HepG2 (cell line): ENCODE measurements around the gene MYO5A. TPM values are rescaled to one million over a fixed set of nuclear protein-coding genes. Genes with fewer than 3 reads are reported as not detected.
A peak's percentile ranks its signal among the peaks of the same experiment; 100 is the strongest.

Experiments
- ARHGAP35 ChIP-seq: sonication (generic); formaldehyde crosslinking; IDR thresholded peaks from 2 replicates; pipeline ENCODE4 v1.9.0; 2022; ENCODE audit warnings: mild to moderate bottlenecking, inconsistent platforms, moderate library complexity, missing genetic modification reagents, borderline replicate concordance
- ASH2L ChIP-seq: fragments of 300-600, 200-600 bp; sonication (generic); IDR thresholded peaks from 2 replicates; pipeline ENCODE4 v1.7.0; 2017; ENCODE audit warnings: low read depth, mild to moderate bottlenecking, moderate library complexity, mixed read lengths, low read length; ENCODE audit not compliant: insufficient read length
- FLYWCH1 ChIP-seq: sonication (generic); formaldehyde crosslinking; IDR thresholded peaks from 2 replicates; pipeline ENCODE4 v1.8.1; 2023; ENCODE audit warnings: mild to moderate bottlenecking, missing genetic modification reagents
- HNRNPK ChIP-seq: fragments of 200-400 bp; formaldehyde crosslinking; IDR thresholded peaks from 2 replicates; pipeline ENCODE4 v1.6.1; 2018; ENCODE audit warnings: low read length, low read depth, moderate library complexity, mild to moderate bottlenecking; ENCODE audit not compliant: poor library complexity, severe bottlenecking
- ISL2 ChIP-seq: sonication (generic); formaldehyde crosslinking; IDR thresholded peaks from 2 replicates; pipeline ENCODE4 v1.5.0; 2020; ENCODE audit warnings: missing genetic modification reagents
- KAT7 ChIP-seq: IDR thresholded peaks from 2 replicates; pipeline ENCODE4 v1.6.1; 2018; ENCODE audit warnings: borderline replicate concordance, missing compliant biosample characterization
- MED1 ChIP-seq: sonication (generic); formaldehyde crosslinking; IDR thresholded peaks from 2 replicates; pipeline ENCODE4 v1.4.0; 2020; ENCODE audit warnings: missing genetic modification reagents
- MED8 ChIP-seq: sonication (generic); formaldehyde crosslinking; IDR thresholded peaks from 2 replicates; pipeline ENCODE4 v1.8.1; 2023; ENCODE audit warnings: mild to moderate bottlenecking, missing genetic modification reagents; ENCODE audit not compliant: insufficient replicate concordance
- NR2F2 ChIP-seq: IDR thresholded peaks from 2 replicates; pipeline ENCODE4 v1.6.1; 2012; ENCODE audit warnings: low read depth, inconsistent platforms, borderline replicate concordance
- PHF21A ChIP-seq: sonication (generic); formaldehyde crosslinking; IDR thresholded peaks from 2 replicates; pipeline ENCODE4 v1.5.0; 2020; ENCODE audit warnings: mild to moderate bottlenecking, missing genetic modification reagents
- POLR2AphosphoS5 ChIP-seq: IDR thresholded peaks from 2 replicates; pipeline ENCODE4 v1.6.1; 2012; ENCODE audit warnings: low read depth, low read length
- RFX5 ChIP-seq: IDR thresholded peaks from 2 replicates; pipeline ENCODE4 v1.6.1; 2011; ENCODE audit warnings: low read depth, low read length, improper control_type of control experiment
- TOPORS ChIP-seq: sonication (generic); formaldehyde crosslinking; IDR thresholded peaks from 2 replicates; pipeline ENCODE4 v1.8.0; 2023; ENCODE audit warnings: mild to moderate bottlenecking, missing genetic modification reagents
- ZBTB14 ChIP-seq: sonication (generic); formaldehyde crosslinking; IDR thresholded peaks from 2 replicates; pipeline ENCODE4 v1.4.0; 2020; ENCODE audit warnings: missing genetic modification reagents
- ZBTB34 ChIP-seq: sonication (generic); formaldehyde crosslinking; IDR thresholded peaks from 2 replicates; pipeline ENCODE4 v1.8.0; 2022; ENCODE audit warnings: mild to moderate bottlenecking, missing genetic modification reagents
- ZBTB7B ChIP-seq: sonication (generic); formaldehyde crosslinking; IDR thresholded peaks from 2 replicates; pipeline ENCODE4 v1.4.0; 2020; ENCODE audit warnings: missing genetic modification reagents
- ZNF251 ChIP-seq: sonication (generic); formaldehyde crosslinking; IDR thresholded peaks from 2 replicates; pipeline ENCODE4 v1.9.0; 2021; ENCODE audit warnings: mild to moderate bottlenecking, missing genetic modification reagents
- ZNF563 ChIP-seq: sonication (generic); formaldehyde crosslinking; IDR thresholded peaks from 2 replicates; pipeline ENCODE4 v1.8.0; 2022; ENCODE audit warnings: mild to moderate bottlenecking, moderate library complexity, missing genetic modification reagents
- ZNF607 ChIP-seq: sonication (generic); formaldehyde crosslinking; IDR thresholded peaks from 2 replicates; pipeline ENCODE4 v1.5.1; 2020; ENCODE audit warnings: missing genetic modification reagents, mild to moderate bottlenecking, borderline replicate concordance
- ZNF615 ChIP-seq: sonication (generic); formaldehyde crosslinking; IDR thresholded peaks from 2 replicates; pipeline ENCODE4 v1.5.0; 2020; ENCODE audit warnings: mild to moderate bottlenecking, missing genetic modification reagents, borderline replicate concordance
- ZSCAN9 ChIP-seq: IDR thresholded peaks from 2 replicates; pipeline ENCODE4 v1.6.1; 2016; ENCODE audit warnings: borderline replicate concordance
- polyA plus RNA-seq, 8 experiments: library from polyadenylated mRNA; depleted of rRNA in 3 of 8; stranded (reverse) in 7 of 8; unstranded in 1 of 8; fragments of >200 nt; fragmentation: Illumina TruSeq in 4 of 8; extraction: Trizol in 4 of 8; gene quantifications; 2 replicates each; pipeline versions ENCODE4 v1.2.1 to v1.2.3, GENCODE V29; 2011 to 2016; ENCODE audit warnings: low read depth in 4 of 8, missing spikeins in 1 of 8, mixed read lengths in 1 of 8; ENCODE audit not compliant: insufficient read depth in 1 of 8
- total RNA-seq, 5 experiments: library from RNA; depleted of rRNA; stranded (reverse); fragments of >200 nt; fragmentation: Illumina TruSeq; extraction: Trizol; gene quantifications; 2 replicates each; pipeline ENCODE4 v1.2.3, GENCODE V29; 2016; ENCODE audit warnings: low read depth in 1 of 5
- TF ChIP-seq, protein P1 (sequence below): sonication (generic); formaldehyde crosslinking; IDR thresholded peaks from 2 replicates; pipeline ENCODE4 v1.8.1; 2023; ENCODE audit warnings: mild to moderate bottlenecking, missing genetic modification reagents
- TF ChIP-seq, protein P2 (sequence below): sonication (generic); formaldehyde crosslinking; IDR thresholded peaks from 2 replicates; pipeline ENCODE4 v1.9.0; 2022; ENCODE audit warnings: missing genetic modification reagents, mild to moderate bottlenecking, borderline replicate concordance

MYO5A gene
- total and polyA plus RNA-seq, 2 of the 13 experiments (the other 11 are each of a cell fraction or from before 2014, with no cell fraction given): 2.8 to 4.8 TPM

GRCh38 chr15:52295421-52296001 is 233.2 kb downstream of the MYO5A start, which contains the start of gene MYO5C (continued):
- TF ChIP-seq MED1 (CRISPR knock-in tag) (0 out of 2 replicates have a peak, but pooled peaks have one; percentile 40), RFX5 (peak; percentile 19; the same call in 1 of the 2 replicates), ARHGAP35 (0 out of 2 replicates have a peak, but pooled peaks have one; percentile 19), TOPORS (CRISPR knock-in tag) (0 out of 2 replicates have a peak, but pooled peaks have one; percentile 61), ZNF607 (CRISPR knock-in tag) (peak; percentile 86), ZNF615 (CRISPR knock-in tag) (no peak), ISL2 (peak; percentile 42; the same call in 1 of the 2 replicates), NR2F2 (no peak), ZBTB34 (CRISPR knock-in tag) (0 out of 2 replicates have a peak, but pooled peaks have one; percentile 50), FLYWCH1 (no peak), HNRNPK (no peak), PHF21A (CRISPR knock-in tag) (peak; percentile 80; the same call in 1 of the 2 replicates), MED8 (peak; percentile 56), ASH2L (peak; percentile 51), POLR2AphosphoS5 (peak; percentile 64; the same call in 1 of the 2 replicates), ZBTB14 (CRISPR knock-in tag) (peak; percentile 73), ZBTB7B (CRISPR knock-in tag) (peak; percentile 46), ZNF251 (CRISPR knock-in tag) (no peak), KAT7 (CRISPR knock-in tag) (peak; percentile 86), ZNF563 (CRISPR knock-in tag) (0 out of 2 replicates have a peak, but pooled peaks have one; percentile 46), ZSCAN9 (peak; percentile 70; the same call in 1 of the 2 replicates)
- TF ChIP-seq, protein P1, sequence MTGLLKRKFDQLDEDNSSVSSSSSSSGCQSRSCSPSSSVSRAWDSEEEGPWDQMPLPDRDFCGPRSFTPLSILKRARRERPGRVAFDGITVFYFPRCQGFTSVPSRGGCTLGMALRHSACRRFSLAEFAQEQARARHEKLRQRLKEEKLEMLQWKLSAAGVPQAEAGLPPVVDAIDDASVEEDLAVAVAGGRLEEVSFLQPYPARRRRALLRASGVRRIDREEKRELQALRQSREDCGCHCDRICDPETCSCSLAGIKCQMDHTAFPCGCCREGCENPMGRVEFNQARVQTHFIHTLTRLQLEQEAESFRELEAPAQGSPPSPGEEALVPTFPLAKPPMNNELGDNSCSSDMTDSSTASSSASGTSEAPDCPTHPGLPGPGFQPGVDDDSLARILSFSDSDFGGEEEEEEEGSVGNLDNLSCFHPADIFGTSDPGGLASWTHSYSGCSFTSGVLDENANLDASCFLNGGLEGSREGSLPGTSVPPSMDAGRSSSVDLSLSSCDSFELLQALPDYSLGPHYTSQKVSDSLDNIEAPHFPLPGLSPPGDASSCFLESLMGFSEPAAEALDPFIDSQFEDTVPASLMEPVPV (CRISPR knock-in tag): peak; percentile 79
- TF ChIP-seq, protein P2, sequence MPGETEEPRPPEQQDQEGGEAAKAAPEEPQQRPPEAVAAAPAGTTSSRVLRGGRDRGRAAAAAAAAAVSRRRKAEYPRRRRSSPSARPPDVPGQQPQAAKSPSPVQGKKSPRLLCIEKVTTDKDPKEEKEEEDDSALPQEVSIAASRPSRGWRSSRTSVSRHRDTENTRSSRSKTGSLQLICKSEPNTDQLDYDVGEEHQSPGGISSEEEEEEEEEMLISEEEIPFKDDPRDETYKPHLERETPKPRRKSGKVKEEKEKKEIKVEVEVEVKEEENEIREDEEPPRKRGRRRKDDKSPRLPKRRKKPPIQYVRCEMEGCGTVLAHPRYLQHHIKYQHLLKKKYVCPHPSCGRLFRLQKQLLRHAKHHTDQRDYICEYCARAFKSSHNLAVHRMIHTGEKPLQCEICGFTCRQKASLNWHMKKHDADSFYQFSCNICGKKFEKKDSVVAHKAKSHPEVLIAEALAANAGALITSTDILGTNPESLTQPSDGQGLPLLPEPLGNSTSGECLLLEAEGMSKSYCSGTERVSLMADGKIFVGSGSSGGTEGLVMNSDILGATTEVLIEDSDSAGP (CRISPR knock-in tag): peak; percentile 26; the same call in 1 of the 2 replicates
